Measurements from ENCODE around the gene AKAP13. TPM values are rescaled to one million over a fixed set of nuclear protein-coding genes. Genes with fewer than 3 reads are reported as not detected.

AKAP13 gene
- total RNA-seq, 1 donor from 2014 or later, result 284 TPM

DNA sequence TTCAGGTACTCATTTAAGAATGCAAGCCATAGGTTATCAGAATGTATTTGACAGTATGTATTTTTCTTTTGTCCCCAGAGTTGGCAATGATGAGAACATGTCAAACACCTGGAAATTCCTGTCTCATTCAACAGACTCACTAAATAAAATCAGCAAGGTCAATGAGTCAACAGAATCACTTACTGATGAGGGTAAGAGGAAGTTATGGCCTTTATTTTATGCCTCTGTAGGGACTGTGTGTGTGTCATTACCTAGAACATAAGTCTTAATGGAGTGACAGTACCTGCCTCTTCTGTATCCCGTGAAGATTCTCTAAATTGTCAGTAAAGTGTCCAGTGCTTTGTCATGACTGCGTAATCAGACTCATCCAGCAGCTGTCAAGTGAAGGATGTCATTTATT is 336.8 kb downstream of the AKAP13 start:
- ATAC-seq (no peak), DNase-seq (no peak)
- intact Hi-C loops (cut with micrococcal nuclease), result no loop called here

DNA sequence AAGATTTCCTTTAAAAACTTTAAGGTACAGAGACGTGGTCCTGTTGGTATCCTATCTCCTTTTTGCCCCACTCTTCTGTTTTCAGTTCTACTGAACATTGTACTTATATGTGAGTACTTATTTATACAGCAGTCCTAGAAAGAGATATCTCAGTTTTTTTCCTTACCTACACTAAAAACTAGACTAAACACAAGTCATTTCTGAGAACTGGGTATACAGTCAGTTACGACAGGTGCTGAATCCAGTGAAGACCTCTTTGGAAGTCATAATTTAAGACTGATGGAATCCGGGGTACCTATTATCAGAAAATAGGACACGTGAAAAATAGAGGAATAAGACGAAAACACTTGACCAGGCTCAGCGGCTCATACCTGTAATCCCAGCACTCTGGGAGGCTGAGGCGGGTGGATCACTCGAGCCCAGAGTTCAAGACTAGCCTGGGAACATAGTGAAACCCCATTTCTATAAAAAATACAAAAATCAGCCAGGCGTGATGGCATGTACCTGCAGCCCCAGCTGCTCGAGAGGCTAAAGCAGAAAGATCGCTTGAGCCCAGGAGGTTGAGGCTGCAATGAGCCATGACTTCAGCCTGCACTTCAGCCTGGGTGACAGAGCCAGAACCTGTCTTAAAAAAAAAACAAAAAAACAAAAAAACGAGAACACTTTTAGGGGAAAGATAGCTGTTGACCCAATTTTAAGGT is 338.0 kb downstream of the AKAP13 start:
- no peak for DNase-seq
- intact Hi-C loops (cut with micrococcal nuclease), result no loop called here
- ATAC-seq, result no peak

DNA sequence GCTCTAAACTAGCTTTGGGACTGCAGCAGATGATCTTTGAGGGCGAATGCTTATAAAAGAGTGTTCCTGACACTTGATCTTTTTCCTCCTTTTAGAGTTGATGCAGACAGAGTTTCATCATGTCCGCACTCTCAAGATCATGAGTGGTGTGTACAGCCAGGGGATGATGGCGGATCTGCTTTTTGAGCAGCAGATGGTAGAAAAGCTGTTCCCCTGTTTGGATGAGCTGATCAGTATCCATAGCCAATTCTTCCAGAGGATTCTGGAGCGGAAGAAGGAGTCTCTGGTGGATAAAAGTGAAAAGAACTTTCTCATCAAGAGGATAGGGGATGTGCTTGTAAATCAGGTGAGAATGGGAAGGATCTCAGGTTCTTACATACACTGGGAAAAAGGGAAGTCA is 338.6 kb downstream of the AKAP13 start:
- intact Hi-C loops (cut with micrococcal nuclease), result no loop called here
- no peak for ATAC-seq

DNA sequence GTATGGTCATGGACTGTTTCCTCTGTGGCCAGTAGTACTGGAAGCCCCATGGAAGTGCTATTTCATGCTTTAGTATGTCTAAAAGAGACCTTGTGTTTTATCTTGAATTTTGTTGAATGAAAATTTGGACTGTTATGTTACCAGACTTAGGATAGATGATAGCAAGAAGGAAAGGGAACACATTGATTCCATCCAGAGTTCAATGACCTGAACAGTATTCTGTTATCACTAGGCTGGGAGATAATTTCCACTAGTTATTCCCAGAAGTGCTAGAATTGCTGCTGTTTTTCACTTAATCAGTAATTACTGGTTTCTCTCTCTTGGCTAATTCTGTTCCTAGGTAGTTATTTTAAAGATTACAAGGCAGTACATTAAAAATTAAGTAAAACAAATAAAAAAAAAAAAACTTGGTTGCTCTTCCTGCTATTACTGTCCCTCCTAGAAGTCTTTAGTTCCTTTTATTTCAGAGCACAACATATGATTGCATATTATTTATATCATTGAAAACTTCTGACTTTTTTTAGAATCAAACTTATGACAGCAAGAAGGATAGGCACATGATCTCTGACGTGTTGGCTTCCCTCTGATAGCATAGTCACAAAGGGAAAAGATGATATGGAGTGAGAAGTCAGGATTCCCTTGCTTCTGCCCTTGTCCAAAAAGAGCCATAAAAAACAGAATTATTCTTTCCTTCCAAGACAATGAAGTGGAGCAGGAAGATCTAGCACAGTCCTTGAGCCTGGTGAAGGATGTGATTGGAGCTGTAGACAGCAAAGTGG is 342.2 kb downstream of the AKAP13 start:
- DNase-seq (no peak), ATAC-seq (peak; percentile 23)
- intact Hi-C loops (cut with micrococcal nuclease), result loop anchor here (10.0 kb wide), 1 partner anchor 228 kb away; no protein-coding TSS in a partner anchor

More for the DNA sequence above, 338.6 kb downstream of the AKAP13 start:
- DNase-seq, result no peak

DNA sequence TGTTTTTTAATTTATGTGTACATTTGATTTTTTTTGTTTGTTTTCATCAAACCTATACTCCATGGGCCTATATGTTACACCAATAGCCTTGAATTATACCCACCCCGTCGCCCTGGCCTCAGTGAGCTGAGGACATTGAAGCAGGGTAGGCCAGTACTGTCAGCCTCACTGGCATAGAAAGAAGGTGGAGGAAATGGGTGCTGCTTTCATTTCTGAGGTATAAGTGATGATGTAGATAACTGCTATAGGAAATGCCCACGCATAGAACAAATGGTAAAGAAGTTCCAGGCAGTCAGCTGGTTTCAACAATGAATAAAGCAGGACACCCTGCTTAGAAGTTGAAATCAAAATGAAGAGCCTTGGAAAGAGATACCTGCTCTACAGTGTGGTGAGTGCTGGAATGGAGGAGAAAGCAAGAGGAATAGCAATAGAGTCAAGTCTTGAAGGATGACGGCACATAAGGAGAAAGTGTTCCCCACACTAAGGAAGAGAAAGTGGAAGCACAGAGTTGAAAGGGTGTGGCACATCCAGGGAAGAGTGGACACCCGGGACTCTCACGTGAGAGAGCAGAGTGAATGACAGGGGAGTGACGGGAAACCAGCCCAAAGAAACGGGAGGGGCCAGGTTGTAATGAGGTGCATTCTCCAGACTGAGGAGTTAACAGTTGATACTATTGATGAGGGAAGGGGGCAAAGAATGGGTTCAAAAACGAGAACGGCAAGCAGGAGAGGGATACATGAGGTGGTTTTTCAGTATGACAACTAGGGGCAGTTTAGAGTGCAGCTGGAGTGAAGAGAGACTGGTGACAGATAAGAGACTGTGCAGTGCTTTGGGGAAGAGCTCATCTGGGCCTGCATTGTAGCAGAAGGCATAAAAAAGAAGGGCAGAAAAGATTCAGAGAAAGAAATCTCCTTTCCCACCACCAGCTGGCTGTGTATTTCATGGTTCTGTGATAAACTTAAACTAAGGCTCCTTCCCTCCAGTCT is 343.9 kb downstream of the AKAP13 start:
- intact Hi-C loops (cut with micrococcal nuclease), result loop anchor here (10.0 kb wide), 1 partner anchor 229 kb away; no protein-coding TSS in a partner anchor
- peak; percentile 52 for ATAC-seq

DNA sequence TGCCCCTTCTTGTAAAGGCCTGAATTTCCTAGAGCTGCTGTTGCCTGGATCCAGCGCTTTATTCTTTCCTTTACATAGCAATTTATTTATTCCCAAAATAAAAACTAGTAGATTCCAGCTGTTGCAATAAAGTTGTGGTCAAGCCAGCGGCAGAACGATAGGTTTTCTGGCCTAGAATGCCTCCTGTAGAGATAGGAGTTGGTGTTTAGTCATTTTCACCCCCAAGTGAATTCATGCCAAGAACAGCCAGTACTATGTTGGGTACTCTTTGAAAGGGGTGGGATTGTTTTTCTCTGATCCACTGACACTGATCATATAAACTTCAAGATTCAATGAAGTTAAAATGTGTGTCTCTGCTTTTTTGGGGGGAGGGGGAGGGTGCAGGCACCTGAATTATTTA is 344.6 kb downstream of the AKAP13 start:
- peak; percentile 64 for ATAC-seq
- intact Hi-C loops (cut with micrococcal nuclease), result loop anchor here (10.0 kb wide), 1 partner anchor 230 kb away; no protein-coding TSS in a partner anchor

More for the DNA sequence above, 343.9 kb downstream of the AKAP13 start:
- DNase-seq, result no peak

DNA sequence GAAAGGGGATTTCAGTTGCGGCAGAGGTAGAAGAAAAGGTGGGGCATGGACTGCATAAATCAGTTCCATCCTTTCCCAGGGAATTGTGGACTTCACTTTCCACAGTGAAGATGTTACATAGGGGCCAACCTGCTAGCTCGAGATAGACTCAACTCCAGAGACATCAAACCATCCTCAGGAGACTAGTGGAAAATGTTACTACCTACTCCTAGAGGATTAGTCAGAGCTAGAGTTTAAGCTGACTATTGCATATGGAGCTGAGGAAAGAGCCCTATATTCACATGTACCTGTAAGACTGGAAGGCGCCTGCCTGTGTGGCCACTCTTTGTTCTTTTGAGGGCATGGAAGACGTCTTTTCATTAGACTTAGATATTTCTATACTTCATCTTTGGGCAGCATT is 345.2 kb downstream of the AKAP13 start:
- ATAC-seq (no peak), DNase-seq (no peak)
- intact Hi-C loops (cut with micrococcal nuclease), result loop anchor here (10.0 kb wide), 1 partner anchor 231 kb away; no protein-coding TSS in a partner anchor

More for the DNA sequence above, 344.6 kb downstream of the AKAP13 start:
- no peak for DNase-seq

DNA sequence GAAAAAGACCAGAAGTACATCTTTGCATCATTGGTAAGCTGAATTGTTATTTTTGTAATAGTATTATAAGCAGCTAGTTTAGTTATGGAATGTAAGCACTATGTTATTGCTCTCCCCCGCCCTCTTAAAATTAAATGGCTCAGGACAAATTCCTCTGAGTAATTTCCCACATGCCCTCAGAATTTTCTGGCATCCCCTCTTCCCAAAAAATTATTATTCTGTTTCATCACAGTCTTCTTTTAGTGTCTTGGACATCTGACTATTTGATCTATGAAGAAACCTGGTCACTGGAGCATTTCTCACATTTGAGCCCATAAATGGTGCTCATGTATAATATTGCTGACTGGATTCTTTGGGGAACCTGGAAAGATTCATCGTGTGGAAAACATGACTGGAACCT is 346.1 kb downstream of the AKAP13 start:
- DNase-seq (no peak), ATAC-seq (no peak)
- intact Hi-C loops (cut with micrococcal nuclease), result loop anchor here (10.0 kb wide), 1 partner anchor 232 kb away; no protein-coding TSS in a partner anchor

DNA sequence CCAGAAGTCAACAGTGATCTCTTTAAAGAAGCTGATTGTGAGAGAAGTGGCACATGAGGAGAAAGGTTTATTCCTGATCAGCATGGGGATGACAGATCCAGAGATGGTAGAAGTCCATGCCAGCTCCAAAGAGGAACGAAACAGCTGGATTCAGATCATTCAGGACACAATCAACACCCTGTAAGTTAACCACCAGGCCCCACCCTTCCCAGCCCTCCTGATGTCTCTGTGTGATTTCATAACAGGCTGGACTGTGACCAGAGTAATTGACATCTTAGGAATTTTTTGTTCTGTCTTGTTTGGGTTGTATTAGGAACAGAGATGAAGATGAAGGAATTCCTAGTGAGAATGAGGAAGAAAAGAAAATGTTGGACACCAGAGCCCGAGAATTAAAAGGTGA is 346.7 kb downstream of the AKAP13 start:
- intact Hi-C loops (cut with micrococcal nuclease), result loop anchor here (10.0 kb wide), 1 partner anchor 232 kb away; no protein-coding TSS in a partner anchor
- ATAC-seq (peak; percentile 27), DNase-seq (no peak)

DNA sequence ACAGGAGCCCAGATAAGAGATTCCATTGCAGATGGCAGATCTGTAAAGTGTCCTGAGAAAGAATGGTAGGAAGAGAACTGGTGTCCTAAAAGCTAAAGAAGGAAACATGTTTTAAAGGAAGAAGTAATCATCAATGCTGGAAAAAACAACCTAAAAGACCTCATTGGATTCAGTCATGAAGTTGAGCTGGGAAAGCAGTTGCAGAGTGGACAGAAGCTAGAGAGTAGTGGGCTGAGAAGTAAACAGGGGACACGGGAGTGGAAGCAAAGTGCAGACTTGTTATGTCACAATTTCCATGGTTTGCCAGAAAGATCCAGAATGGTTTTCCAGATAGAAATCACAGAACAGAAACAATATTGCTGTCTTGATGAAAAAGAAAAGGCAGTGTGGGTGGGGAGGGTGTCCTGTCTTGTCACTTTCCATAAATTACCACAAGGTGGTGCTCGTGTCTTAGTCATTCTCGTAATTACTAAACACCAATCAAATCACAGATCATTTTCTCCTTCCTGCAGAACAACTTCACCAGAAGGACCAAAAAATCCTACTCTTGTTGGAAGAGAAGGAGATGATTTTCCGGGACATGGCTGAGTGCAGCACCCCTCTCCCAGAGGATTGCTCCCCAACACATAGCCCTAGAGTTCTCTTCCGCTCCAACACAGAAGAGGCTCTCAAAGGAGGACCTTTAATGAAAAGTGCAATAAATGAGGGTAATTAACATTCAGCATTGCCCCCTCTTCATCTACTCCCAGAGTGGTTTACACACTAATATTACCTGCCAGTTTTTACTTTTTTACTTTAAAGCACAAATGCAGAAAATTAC is 349.8 kb downstream of the AKAP13 start:
- no peak for DNase-seq
- peak; percentile 58 for ATAC-seq
- intact Hi-C loops (cut with micrococcal nuclease), result loop anchor here (5.0 kb wide), 1 partner anchor 102 kb away; no protein-coding TSS in a partner anchor

DNA sequence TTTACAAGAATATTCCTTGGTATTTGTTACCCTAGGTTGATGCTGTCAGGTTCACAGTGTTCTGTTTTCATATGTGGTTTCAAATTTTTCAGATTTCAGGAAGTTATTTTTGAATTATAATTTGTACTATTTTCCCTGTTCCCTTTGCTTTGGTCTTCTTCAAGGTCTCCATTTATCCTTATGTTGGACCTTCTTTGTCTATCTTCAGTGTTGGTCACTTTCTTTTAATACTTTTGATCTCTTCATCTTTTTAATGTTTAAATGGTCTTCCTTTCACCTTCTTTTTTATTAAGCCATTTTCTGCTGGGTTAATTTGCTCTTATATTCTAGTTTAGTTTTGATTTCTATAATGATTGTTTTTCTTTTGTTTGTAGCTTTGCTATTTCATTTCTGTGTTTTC is 353.0 kb downstream of the AKAP13 start:
- intact Hi-C loops (cut with micrococcal nuclease), result loop anchor here (5.0 kb wide), 1 partner anchor 99 kb away; no protein-coding TSS in a partner anchor

DNA sequence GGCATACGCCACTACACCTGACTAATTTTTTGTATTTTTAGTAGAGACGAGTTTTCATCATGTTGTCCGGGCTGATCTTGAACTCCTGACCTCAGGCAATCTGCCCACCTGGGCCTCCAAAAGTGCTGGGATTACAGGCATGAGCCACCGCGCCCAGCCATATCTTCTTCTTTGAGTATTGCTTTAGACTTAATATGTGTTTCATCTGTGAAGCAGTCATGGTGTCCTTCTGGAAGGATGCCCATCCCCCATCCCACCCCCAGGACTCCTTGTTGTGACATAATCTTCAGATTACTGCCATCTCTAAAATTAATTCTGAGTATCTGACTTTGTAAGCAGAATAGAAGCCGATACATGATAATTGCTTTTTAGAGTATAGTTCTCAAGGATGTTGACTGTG is 356.7 kb downstream of the AKAP13 start:
- no peak for DNase-seq
- ATAC-seq, result peak; percentile 6
- intact Hi-C loops (cut with micrococcal nuclease), result no loop called here

More for the DNA sequence above, 353.0 kb downstream of the AKAP13 start:
- DNase-seq (no peak), ATAC-seq (no peak)

DNA sequence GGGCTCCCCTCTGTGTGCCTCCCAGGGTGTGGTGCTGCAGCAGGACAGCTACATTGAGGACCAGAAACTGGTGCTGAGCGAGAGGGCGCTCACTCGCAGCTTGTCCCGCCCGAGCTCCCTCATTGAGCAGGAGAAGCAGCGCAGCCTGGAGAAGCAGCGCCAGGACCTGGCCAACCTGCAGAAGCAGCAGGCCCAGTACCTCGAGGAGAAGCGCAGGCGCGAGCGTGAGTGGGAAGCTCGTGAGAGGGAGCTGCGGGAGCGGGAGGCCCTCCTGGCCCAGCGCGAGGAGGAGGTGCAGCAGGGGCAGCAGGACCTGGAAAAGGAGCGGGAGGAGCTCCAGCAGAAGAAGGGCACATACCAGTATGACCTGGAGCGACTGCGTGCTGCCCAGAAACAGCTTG is 360.6 kb downstream of the AKAP13 start:
- ATAC-seq, result no peak
- no peak for DNase-seq
- intact Hi-C loops (cut with micrococcal nuclease), result no loop called here

DNA sequence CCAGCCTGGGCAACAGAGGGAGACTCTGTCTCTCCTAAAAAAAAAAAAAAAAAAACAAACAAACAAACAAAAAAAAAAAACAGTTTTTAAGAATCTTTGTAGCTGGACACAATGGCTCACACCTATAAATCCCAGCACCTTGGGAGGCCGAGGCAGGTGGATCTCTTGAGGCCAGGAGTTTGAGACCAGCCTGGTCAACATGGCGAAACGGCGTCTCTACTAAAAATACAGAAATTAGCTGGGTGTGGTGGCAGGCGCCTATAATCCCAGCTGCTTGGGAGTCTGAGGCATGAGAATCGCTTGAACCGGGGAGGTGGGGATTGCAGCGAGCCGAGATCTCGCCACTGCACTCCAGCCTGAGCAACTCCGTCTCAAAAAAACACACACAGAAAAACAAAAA is 361.3 kb downstream of the AKAP13 start:
- DNase-seq (no peak), ATAC-seq (no peak)
- intact Hi-C loops (cut with micrococcal nuclease), result no loop called here

DNA sequence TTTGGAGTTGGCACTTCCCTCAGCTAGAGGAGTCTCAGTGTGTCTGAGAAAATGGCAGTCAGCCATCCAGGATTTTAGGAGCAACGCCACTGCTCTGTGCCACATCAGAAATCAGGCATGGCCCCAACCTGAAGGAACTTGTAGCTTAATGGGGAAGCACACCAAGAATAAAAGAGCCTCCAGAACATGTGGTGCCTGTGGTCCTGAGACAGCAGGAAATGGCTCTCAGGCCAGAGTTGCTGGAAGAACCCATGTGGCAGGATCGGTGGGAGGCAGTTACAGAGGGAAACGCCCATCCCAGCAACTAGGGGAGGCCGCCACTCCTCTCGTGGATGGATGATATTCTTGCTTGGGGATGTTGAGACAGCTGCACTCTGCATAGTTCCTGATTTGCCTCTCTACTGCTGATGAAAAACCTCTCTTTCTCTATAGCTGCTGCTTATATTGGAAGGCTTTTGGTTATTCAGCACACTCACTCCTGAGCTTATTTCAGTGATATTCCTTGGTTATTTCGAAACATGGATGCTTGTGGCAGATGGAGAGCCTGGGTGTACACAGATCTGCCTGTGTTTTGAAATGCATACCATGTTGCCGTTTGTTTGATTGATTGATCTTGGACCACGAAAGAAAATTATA is 361.9 kb downstream of the AKAP13 start:
- ATAC-seq, result peak; percentile 41
- intact Hi-C loops (cut with micrococcal nuclease), result no loop called here
- DNase-seq, result no peak

DNA sequence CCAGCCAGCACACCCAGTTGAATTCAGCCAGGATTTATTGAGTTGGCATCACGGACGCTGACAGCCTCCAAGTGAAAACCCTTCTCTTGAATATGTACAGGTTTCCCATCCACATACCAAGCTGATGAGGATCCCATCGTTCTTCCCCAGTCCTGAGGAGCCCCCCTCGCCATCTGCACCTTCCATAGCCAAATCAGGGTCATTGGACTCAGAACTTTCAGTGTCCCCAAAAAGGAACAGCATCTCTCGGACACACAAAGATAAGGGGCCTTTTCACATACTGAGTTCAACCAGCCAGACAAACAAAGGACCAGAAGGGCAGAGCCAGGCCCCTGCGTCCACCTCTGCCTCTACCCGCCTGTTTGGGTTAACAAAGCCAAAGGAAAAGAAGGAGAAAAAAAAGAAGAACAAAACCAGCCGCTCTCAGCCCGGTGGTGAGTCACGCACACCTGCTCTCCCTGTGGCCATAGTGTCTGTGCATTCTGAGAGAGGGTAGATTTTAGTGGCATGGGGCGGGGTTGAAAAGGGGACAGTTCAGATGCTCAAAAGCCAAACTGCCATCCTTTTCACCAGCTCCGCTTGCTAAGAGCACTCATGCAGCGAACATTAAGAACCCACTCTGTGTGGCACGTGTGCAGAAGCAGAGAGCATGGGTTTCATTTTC is 363.1 kb downstream of the AKAP13 start:
- DNase-seq (no peak), ATAC-seq (no peak)
- intact Hi-C loops (cut with micrococcal nuclease), result no loop called here

DNA sequence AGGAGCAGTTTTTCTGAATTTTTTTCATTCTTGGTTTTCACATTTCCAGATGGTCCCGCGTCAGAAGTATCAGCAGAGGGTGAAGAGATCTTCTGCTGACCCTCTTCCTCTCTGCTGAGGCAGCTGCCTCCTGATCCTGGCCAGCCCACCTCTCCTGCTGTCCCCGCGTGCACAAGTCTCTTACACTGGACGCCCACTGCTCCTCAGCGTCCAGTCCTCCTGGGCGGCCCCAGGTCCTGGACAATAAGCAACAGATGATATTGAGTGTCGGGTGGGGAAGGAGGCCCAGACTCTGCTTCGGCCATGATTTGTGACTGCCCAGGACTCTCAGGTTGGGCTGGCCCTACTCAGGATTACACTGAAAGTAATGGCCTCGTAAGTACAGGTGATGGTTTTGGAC is 364.2 kb downstream of the AKAP13 start:
- no peak for ATAC-seq
- no peak for DNase-seq
- intact Hi-C loops (cut with micrococcal nuclease), result no loop called here

Measured in left ventricle myocardium superior (tissue), 1 donor.